Measurements from ENCODE around the gene AKT1.
A peak's percentile ranks its signal among the peaks of the same experiment; 100 is the strongest.
"Not testable (repeated sequence)": the region's sequence is repeated elsewhere in the genome, so short reads cannot be mapped to it uniquely, and the experiment has no call there.

AKT1 gene

GRCh38 chr14:104734991-104735779, 60.4 kb downstream of the AKT1 start:
- no peak for DNase-seq

- DNase-seq: no peak
Measured at GRCh38 chr14:104734601-104734990, 61.0 kb downstream of the AKT1 start.

- DNase-seq: no peak
Measured at GRCh38 chr14:104734051-104734587, 61.4 kb downstream of the AKT1 start.

GRCh38 chr14:104732931-104733681, 62.4 kb downstream of the AKT1 start:
- DNase-seq: no peak

- no peak for DNase-seq
Measured at GRCh38 chr14:104732355-104732804, 63.2 kb downstream of the AKT1 start.

GRCh38 chr14:104731320-104732294, 63.9 kb downstream of the AKT1 start:
- DNase-seq: no peak

GRCh38 chr14:104730487-104730886, 65.1 kb downstream of the AKT1 start:
- DNase-seq: no peak

GRCh38 chr14:104729835-104730181, 65.7 kb downstream of the AKT1 start:
- no peak for DNase-seq

- not testable (repeated sequence) for DNase-seq
Measured at GRCh38 chr14:104729176-104729834, 66.2 kb downstream of the AKT1 start.

GRCh38 chr14:104728631-104729030, 66.9 kb downstream of the AKT1 start:
- no peak for DNase-seq

- DNase-seq: no peak
Measured at GRCh38 chr14:104726600-104727451, 68.7 kb downstream of the AKT1 start.

GRCh38 chr14:104725772-104726548, 69.6 kb downstream of the AKT1 start:
- DNase-seq: no peak

GRCh38 chr14:104724981-104725771, 70.4 kb downstream of the AKT1 start:
- DNase-seq: peak; percentile 49

- no peak for DNase-seq
Measured at GRCh38 chr14:104724407-104724980, 71.1 kb downstream of the AKT1 start.

- peak; percentile 51 for DNase-seq
Measured at GRCh38 chr14:104723651-104724406, 71.7 kb downstream of the AKT1 start, which contains the start of gene ADSS1. Gene ADSS1, plus strand, starts transcription at chr14:104724229. Its CDS starts 42 bp downstream, at chr14:104724271.

- DNase-seq: no peak
Measured at GRCh38 chr14:104722938-104723650, 72.5 kb downstream of the AKT1 start.
